GM23248 (cell line): ENCODE measurements around the gene ZNF783. TPM values are rescaled to one million over a fixed set of nuclear protein-coding genes. Genes with fewer than 3 reads are reported as not detected.
A peak's percentile ranks its signal among the peaks of the same experiment; 100 is the strongest.

Experiments used
- DNase-seq: peaks from one replicate; pipeline ENCODE4 v3.0.0-alpha.2; 2015
- H2AFZ ChIP-seq: fragments of 200-600 bp; sonication (generic); 2 replicates; pipeline ENCODE4 v1.6.1; 2016; ENCODE audit warnings: antibody characterized with exemption
- H3F3A ChIP-seq: fragments of 200-600 bp; sonication (generic); 2 replicates; pipeline ENCODE4 v1.6.1; 2016; ENCODE audit warnings: mild to moderate bottlenecking, antibody characterized with exemption, mixed run types; ENCODE audit not compliant: insufficient read depth
- H3K27ac ChIP-seq: fragments of 200-600 bp; sonication (generic); 2 replicates; pipeline ENCODE4 v1.5.1; 2016; ENCODE audit warnings: mild to moderate bottlenecking
- H3K27me3 ChIP-seq: fragments of 200-600 bp; sonication (generic); replicated peaks from 2 replicates; pipeline ENCODE4 v1.6.1; 2016; ENCODE audit warnings: mild to moderate bottlenecking; ENCODE audit not compliant: insufficient read depth
- H3K36me3 ChIP-seq: fragments of 200-600 bp; sonication (generic); 2 replicates; pipeline ENCODE4 v1.6.1; 2016; ENCODE audit warnings: low read depth, mild to moderate bottlenecking
- H3K4me1 ChIP-seq: fragments of 200-600 bp; sonication (generic); 2 replicates; pipeline ENCODE4 v1.6.1; 2016; ENCODE audit warnings: mild to moderate bottlenecking; ENCODE audit not compliant: insufficient read depth
- H3K4me2 ChIP-seq: fragments of 200-600 bp; sonication (generic); one replicate; pipeline ENCODE4 v1.6.1; 2016; ENCODE audit warnings: mild to moderate bottlenecking; ENCODE audit not compliant: unreplicated experiment
- H3K4me3 ChIP-seq: fragments of 200-600 bp; sonication (generic); 2 replicates; pipeline ENCODE4 v1.5.1; 2016; ENCODE audit warnings: mild to moderate bottlenecking
- H3K79me2 ChIP-seq: fragments of 200-600 bp; sonication (generic); 2 replicates; pipeline ENCODE4 v1.6.1; 2016; ENCODE audit warnings: mild to moderate bottlenecking; ENCODE audit not compliant: insufficient read depth
- H3K9ac ChIP-seq: fragments of 200-600 bp; sonication (generic); 2 replicates; pipeline ENCODE4 v1.6.1; 2016; ENCODE audit warnings: mild to moderate bottlenecking
- H3K9me2 ChIP-seq: fragments of 200-600 bp; sonication (generic); 2 replicates; pipeline ENCODE4 v1.6.1; 2016; ENCODE audit warnings: mixed run types, mild to moderate bottlenecking, moderate library complexity; ENCODE audit not compliant: insufficient read depth
- H3K9me3 ChIP-seq: fragments of 200-600 bp; sonication (generic); one replicate; pipeline ENCODE4 v1.6.1; 2017; ENCODE audit warnings: low read depth
- H4K20me1 ChIP-seq: fragments of 200-600 bp; sonication (generic); 2 replicates; pipeline ENCODE4 v1.6.0; 2016; ENCODE audit not compliant: insufficient read depth
- EZH2 ChIP-seq: fragments of 200-600 bp; sonication (generic); IDR thresholded peaks from 2 replicates; pipeline ENCODE4 v1.6.1; 2018; ENCODE audit warnings: antibody characterized with exemption, mild to moderate bottlenecking; ENCODE audit not compliant: insufficient read depth, poor library complexity, severe bottlenecking
- EZH2phosphoT487 ChIP-seq: fragments of 200-600 bp; sonication (generic); IDR thresholded peaks from 2 replicates; pipeline ENCODE4 v1.6.1; 2018; ENCODE audit warnings: antibody characterized with exemption, moderate library complexity, mild to moderate bottlenecking, low read depth; ENCODE audit not compliant: insufficient read depth
- whole genome bisulfite sequencing, 2 experiments: methylation state at CpG; one replicate each; pipeline ENCODE4 v1.1.6; 2015 to 2017; ENCODE audit warnings: low lambda C conversion rate in 2 of 2, low coverage in 1 of 2; ENCODE audit errors: missing lambda C conversion rate in 2 of 2; 5-methylcytosine and 5-hydroxymethylcytosine counted together
- in situ Hi-C: fragments of 300-500 bp; cut with MboI; formaldehyde crosslinking; loops from 2 replicates; pipeline ENCODE4 v1.15.0; 2020
- polyA plus RNA-seq: library from polyadenylated mRNA; unstranded; fragments of >200 nt; fragmentation: Nextera tagmentation; extraction: Ambion mirVana; gene quantifications from 2 replicates; pipeline ENCODE4 v1.2.1, GENCODE V29; 2016
- total RNA-seq: library from RNA; depleted of rRNA; stranded (reverse); fragments of >200 nt; shearing (Covaris generic); gene quantifications from 2 replicates; pipeline ENCODE4 v1.2.3, GENCODE V29; 2014

Gene ZNF783
- total and polyA plus RNA-seq, 2 experiments from 2014 or later: 3.6 to 8.6 TPM

DNA sequence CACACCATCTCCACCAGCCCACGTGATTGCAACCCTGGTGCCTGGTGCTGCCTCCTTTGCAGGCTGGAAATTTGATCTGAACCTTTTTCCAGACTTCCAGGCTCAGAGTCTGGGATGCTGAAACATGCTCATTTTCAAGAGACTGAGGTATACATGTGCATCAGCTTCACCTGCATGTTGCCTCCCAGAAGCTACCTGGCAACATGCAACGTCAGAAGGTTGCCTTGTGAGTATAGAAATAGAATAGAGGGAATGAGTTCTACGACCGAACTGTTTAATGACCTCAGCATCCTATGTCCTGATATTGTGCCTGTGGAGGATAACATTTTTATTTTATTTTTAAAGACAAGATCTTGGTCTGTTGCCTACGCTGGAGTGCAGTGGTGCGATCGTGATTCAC lies 24.5 kb upstream of the ZNF783 start:
- Histone ChIP-seq H3F3A (peaks cover 19% of the 10 kb centered on the region), H3K9me2 (no peaks in the 10 kb centered on the region), H3K4me3 (no peak overlapping the region), H3K9me3 (no peaks in the 10 kb centered on the region), H3K9ac (no peak overlapping the region), H4K20me1 (no peaks in the 10 kb centered on the region), H2AFZ (no peak overlapping the region), H3K4me2 (no peak overlapping the region), H3K4me1 (peaks cover 32% of the 10 kb centered on the region), H3K27me3 (no peaks in the 10 kb centered on the region), H3K27ac (peak overlapping the region; percentile 33; the same call in 1 of the 2 replicates), H3K36me3 (no peaks in the 10 kb centered on the region), H3K79me2 (peaks cover 30% of the 10 kb centered on the region)
- in situ Hi-C loops: no loop called here
- TF ChIP-seq EZH2: no peak
- TF ChIP-seq EZH2phosphoT487: no peak
- DNase-seq: no peak
- WGBS, 2 experiments: 79% methylated on average over 7 of the region's 7 CpGs

DNA sequence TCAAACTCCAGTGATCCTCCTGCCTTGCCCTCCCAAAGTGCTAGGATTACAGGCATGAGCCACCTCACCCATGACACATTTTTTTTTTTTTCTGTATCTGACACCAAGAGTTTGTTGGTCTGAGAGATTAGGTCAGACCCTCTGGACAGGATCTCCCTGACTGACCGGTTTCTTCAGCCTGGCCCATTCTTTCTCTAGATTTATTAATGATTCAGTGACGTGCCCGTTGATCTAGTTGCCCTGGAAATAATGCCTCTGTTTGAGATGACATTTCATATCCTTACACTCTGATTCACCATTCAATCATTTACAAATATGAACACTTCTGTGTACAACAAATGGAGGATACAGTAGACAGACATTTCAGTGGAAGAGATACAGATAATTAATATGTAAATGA lies 23.9 kb upstream of the ZNF783 start:
- Histone ChIP-seq H3K4me2 (no peak overlapping the region), H3K9ac (no peak overlapping the region), H3K9me2 (no peaks in the 10 kb centered on the region), H3K27ac (peak overlapping the region; percentile 33; the same call in 1 of the 2 replicates), H3K4me1 (peaks cover 26% of the 10 kb centered on the region), H3K9me3 (no peaks in the 10 kb centered on the region), H3K36me3 (no peaks in the 10 kb centered on the region), H4K20me1 (no peaks in the 10 kb centered on the region), H2AFZ (no peak overlapping the region), H3F3A (peaks cover 13% of the 10 kb centered on the region), H3K79me2 (peaks cover 36% of the 10 kb centered on the region), H3K27me3 (no peaks in the 10 kb centered on the region), H3K4me3 (no peak overlapping the region)
- DNase-seq: peak; percentile 51
- 54 to 69% methylated on average over 3 of the region's 3 CpGs for WGBS, 2 experiments
- in situ Hi-C loops: no loop called here
- TF ChIP-seq EZH2phosphoT487 (no peak), EZH2 (no peak)

DNA sequence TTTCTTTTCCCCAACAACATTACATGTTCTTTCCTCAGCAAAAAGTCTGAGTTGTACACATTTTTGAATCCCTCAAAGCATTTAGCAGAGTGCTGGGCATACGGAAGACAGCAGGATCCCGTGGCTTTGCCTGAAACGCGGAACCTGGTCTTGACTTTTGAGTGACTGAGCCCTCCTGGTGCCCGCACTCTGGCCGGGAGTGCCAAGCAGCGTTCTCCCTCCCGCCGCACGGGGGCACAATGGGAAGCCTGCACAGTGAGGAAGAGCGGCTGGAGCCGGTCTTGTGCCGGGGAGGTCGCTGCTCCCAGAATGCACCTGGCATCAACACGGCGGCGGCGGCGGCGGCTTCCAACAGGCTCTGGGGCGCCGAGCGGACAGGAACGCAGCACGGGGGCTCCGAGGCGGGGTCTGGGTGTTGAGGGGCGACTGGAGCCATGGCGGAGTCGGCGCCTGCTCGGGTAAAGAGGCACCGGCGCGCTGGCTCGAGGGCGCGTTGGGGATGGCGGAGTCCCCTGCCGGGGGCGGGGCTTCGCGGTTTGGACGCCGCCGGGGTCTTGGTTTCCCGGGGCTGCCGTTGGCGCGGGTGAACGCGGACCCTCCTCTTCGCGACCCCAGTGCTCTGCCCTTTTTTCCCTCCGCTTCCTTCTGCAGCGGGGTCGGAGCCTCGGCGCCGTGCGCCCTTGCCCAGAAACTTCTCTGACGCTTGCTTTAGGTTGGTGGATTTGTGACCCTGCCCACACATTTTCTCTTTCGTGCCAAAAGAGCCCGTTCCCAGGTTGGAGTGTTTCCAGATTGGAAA lies 22.5 kb upstream of the ZNF783 start, which contains the start of gene ZNF212:
ZNF212 (plus strand) TSS at position 307 of the 799 bp plus-strand sequence; CDS start at position 435, 128 bp downstream.
- no peak for TF ChIP-seq EZH2
- TF ChIP-seq EZH2phosphoT487: no peak
- Histone ChIP-seq H3F3A (peaks cover 3% of the 10 kb centered on the region), H3K79me2 (peaks cover 51% of the 10 kb centered on the region), H3K27me3 (no peaks in the 10 kb centered on the region), H3K4me3 (peak within 1 kb of the TSS; percentile 96), H3K9me3 (no peaks in the 10 kb centered on the region), H4K20me1 (no peaks in the 10 kb centered on the region), H3K36me3 (no peaks in the 10 kb centered on the region), H3K4me2 (peak within 1 kb of the TSS; percentile 98), H3K27ac (peak within 1 kb of the TSS; percentile 33), H3K4me1 (peaks cover 16% of the 10 kb centered on the region), H2AFZ (peak within 1 kb of the TSS; percentile 85), H3K9ac (peak within 1 kb of the TSS; percentile 95), H3K9me2 (no peaks in the 10 kb centered on the region)
- peak; percentile 96 for DNase-seq
- 1% methylated on average over 54 of the region's 64 CpGs for WGBS, 2 experiments
- in situ Hi-C loops: no loop called here

DNA sequence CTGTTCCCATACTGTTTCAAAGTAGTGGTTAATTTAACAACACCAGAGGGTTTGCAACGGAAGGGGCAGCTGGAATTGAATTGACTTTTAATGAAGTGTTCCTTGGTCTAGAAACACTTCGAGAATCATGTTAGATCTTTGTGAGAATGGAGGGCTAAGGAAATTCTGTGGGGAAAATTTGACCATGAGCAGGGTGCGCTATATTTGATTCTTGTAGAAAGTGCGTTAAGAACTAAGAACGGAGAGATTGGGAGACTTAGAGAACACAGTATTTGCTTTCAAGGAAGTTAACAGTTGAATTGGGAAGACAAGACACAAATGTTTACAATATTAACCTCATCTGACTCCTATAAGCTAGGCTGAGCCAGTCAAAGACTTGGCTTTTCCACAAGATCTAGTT lies 21.4 kb upstream of the ZNF783 start:
- Histone ChIP-seq H3K27me3 (no peaks in the 10 kb centered on the region), H3K9me3 (no peaks in the 10 kb centered on the region), H3K4me3 (peak overlapping the region; percentile 96), H3K4me2 (peak overlapping the region; percentile 98), H3K36me3 (no peaks in the 10 kb centered on the region), H3K27ac (no peak overlapping the region), H2AFZ (no peak overlapping the region), H3K79me2 (peaks cover 62% of the 10 kb centered on the region), H3K9me2 (no peaks in the 10 kb centered on the region), H3K4me1 (peaks cover 15% of the 10 kb centered on the region), H3F3A (no peaks in the 10 kb centered on the region), H3K9ac (peak overlapping the region; percentile 95), H4K20me1 (no peaks in the 10 kb centered on the region)
- WGBS, 2 experiments: 71 to 75% methylated on average over 5 of the region's 5 CpGs
- in situ Hi-C loops: no loop called here
- DNase-seq: no peak
- no peak for TF ChIP-seq EZH2phosphoT487
- no peak for TF ChIP-seq EZH2
